GM21381 (cell line): ENCODE data around the gene PFKFB4.
"Not testable (repeated sequence)": the region's sequence is repeated elsewhere in the genome, so short reads cannot be mapped to it uniquely, and the experiment has no call there.

ENCODE experiments used
- ATAC-seq: cut with Tn5 transposase; IDR thresholded peaks from one replicate; pipeline ENCODE4 v1.9.1; 2021; ENCODE audit warnings: mild to moderate bottlenecking, moderate library complexity; ENCODE audit not compliant: unreplicated experiment

PFKFB4 gene

DNA sequence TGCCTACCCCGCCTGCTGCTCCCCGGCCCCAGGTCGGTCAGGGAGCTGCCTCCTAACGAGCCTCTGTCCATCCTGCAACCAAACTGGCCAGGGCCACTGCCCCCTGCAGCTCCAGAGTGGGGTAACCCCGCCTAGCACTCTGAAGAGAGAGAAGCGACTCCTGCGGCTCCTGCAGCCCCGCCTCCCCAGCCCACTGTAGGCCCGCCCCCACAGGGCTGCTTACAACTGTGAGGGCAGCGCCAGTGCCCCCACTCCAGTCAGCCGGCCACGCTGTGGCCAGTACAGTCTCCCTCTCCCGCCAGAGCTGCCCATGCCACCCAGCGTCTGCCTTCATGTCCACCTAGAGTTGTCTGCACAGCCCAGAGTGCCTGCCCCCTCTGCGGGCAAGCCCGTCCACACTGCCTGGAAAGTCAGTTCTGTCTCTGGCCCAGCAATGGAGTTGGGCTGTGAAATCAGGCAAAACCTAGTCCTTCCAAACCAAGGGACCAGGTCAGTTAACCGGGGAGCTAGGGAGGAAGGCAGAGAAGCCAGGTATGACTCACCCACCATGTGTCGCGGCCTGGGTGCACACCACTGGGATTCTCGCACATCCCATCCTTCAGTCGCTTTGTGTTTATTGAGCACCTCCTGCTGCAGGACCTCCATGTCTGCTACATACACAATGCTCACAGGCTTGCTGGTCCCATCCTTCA, 4.6 kb upstream of the PFKFB4 start:
- no peak for ATAC-seq

DNA sequence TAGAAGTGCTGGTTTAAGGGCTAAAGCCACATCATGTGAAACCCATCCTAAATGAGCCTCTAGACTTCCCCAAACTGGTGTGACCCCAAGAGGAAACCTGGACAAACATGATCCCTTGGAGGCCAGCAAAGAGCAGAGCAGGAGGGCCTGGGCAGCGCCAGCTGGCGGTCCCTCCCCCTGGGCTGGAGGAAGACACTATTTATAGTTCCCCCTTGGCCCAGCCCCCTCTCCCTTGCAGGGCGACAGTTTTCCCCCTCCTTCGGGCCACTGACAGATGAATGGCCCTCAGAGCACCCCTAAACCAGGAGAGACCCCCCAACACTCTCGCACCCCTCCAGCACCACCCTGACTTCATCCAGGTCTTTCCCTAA, 4.0 kb upstream of the PFKFB4 start:
- no peak for ATAC-seq

- ATAC-seq, result no peak
These were observed 2.0 kb upstream of the PFKFB4 start for GRCh38 chr3:48558493-48559134.

GRCh38 chr3:48555949-48556795, 431 bp downstream of the PFKFB4 start:
- no peak for ATAC-seq

DNA sequence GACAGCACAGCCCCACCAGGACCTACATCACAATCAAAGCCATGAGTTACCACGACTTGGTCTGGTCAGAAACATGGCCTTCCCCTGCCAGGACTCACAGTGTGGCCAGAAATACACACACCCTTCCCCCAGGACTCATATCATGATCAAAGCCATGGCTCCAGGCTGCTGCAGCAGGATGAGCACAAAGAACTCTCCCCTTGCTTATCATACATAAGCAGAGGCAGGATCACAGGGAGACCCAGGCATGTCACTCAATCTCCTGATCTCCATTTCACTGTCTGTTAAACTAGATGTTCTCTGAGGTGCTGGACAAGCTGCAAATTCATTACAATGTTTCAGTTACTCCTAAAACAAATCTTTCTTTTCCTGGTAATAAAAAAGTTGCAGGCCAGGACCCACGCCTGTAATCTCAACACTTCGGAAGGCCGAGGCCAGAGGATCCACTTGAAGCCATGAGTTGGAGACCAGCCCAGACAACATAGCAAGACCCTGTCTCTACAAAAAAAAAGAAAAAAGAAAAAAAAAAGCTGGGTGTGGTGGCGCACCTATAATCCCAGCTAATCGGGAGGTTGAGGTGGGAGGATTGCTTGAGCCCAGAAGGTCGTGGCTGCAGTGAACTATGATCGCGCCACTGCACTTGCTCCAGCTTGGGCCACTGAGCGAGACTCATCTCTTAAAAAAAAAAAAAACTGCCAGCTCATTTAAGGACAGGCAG, 1.2 kb downstream of the PFKFB4 start:
- ATAC-seq, result no peak

- no peak for ATAC-seq
These were observed 2.4 kb downstream of the PFKFB4 start for GRCh38 chr3:48553886-48554845.

- ATAC-seq, result no peak
These were observed 3.2 kb downstream of the PFKFB4 start for GRCh38 chr3:48553361-48553760.

DNA sequence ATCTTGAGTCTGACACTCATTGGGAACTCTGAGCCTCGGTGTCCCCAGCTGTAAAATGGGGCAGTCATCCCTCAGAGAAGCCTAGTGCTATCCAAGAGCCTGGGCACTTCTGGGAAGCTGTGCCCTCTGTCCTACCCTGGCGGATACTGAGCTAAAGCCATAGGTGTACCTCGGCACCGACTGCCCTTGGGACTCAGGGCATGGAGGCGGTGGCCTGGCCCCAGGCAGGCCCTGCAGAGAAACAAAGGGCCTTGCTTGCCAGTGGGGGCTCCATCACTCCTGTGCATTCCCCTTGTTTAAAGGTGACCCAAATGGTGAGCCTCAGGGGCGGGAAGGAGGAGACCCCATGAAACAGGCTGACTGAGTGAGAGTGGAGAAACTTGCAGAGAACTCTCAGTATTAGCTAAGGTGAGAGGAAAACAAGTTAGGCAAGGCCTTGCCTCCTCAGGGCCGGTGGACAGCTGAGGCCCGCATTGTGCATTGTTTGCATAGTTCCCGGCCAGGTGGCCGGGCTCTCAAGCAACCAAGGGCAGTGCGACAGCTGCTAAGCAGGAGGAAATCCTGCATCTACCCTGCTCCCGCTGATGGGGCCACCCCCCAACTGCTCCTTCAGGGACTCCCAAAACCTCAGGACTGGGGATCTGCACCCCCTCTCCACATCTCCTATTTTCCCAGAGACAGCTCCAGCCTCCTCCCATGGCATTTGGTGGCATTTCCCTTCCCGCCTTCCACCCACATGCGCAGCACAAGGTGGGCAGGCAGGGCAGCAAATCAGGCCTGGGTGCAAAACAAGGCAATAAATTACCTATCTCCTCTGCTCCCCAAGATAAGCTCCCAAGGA, 4.3 kb downstream of the PFKFB4 start:
- ATAC-seq, result no peak

- ATAC-seq, result not testable (repeated sequence)
These were observed 5.0 kb downstream of the PFKFB4 start for GRCh38 chr3:48551651-48552050.

DNA sequence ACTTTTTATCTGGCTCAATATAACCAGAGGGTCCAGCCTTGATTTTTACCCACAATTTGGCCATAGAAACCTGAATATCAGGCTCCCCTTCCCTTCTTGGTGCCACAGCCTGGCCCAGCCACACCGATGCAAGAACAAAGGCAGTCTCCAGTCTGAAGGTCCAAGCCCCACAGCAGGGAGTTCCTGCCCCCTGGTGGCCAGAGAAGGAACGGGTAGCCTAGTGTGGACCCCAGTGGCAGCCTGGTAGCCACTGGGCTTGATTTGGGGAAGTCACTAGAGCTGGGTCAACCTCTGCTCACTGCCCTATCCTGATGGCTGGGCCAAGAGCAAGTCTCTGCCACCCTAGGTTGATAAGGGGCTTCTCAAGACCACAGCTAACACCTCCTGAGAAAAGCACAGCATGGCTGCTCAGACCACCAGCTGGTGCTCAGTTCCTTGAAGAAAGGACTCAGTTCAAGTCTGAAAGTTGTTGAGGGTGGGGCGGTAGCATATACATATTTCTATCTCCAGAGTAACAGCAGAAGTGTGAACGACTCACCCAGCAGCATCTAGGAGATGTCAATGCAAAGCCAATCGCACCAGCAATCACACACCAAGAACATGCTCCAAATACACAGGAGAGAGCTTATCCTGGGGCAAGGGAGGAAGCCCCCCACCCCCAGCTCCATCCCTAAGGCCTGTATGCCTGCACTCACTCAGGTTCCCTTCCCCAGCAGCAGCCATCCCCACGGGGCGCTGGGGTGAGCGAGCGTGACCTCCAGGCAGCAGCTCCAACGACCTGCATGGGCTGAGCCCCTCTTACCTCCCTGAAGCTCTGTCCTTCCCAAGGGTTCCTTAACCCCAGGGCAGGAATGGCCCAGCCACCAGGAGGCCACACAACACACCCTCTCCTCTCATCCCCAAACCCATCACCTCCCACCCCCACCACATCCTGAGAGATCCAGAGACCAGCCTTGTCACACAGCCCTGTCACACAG, 7.6 kb downstream of the PFKFB4 start:
- no peak for ATAC-seq

GRCh38 chr3:48548126-48548525, 8.5 kb downstream of the PFKFB4 start:
- ATAC-seq, result no peak

GRCh38 chr3:48546203-48546829, 10.3 kb downstream of the PFKFB4 start:
- ATAC-seq, result no peak

DNA sequence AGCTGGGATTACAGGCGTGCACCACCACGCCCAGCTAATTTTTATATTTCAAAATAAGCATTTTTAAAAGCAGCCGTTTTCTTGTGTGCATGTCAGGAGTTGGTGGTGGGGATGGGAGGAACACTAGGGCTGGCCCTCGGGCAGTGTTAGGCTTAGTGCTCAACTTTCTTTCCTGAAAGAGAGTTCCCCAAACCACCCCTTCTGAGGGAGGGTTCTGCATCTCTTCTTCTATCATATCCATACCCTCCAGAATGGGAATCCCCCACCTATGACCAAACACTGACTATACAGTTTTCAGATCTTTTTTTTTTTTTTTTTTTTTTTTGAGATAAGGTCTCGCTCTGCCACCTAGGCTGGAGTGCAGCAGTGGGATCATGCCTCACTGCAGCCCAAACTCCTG, 12.5 kb downstream of the PFKFB4 start:
- no peak for ATAC-seq

GRCh38 chr3:48543271-48543866, 13.2 kb downstream of the PFKFB4 start:
- no peak for ATAC-seq

GRCh38 chr3:48538451-48538850, 18.2 kb downstream of the PFKFB4 start:
- ATAC-seq, result no peak

- ATAC-seq, result no peak
These were observed 19.8 kb downstream of the PFKFB4 start for GRCh38 chr3:48536785-48537184.

DNA sequence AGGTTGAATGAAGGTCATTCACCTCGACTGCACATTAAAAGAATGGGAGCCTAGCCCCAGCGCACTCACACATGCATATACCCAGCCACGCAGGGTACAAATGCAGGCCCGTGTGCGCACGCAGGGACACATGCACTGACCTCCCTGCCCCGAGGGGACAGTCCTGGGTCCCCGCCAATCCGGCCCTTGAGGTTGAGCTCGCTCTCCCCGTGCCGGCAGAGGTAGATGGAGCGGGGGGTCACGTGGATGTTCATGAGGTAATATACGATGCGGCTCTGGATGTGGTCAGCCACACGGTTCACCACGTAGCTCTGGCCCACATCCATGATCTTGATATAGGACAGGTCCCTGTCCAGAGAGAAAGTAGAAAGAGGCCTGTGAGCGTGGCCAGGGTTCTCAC, 20.5 kb downstream of the PFKFB4 start:
- ATAC-seq, result no peak
